GM12892 (cell line): Measurements from ENCODE around the gene MAPRE3.

ENCODE experiments used
- POLR2A ChIP-seq: IDR thresholded peaks from 2 replicates; pipeline ENCODE4 v1.6.1; 2011; ENCODE audit warnings: low read depth, low read length, control low read depth
- POLR2AphosphoS5 ChIP-seq: IDR thresholded peaks from 2 replicates; pipeline ENCODE4 v1.6.1; 2011; ENCODE audit warnings: low read depth, low read length, control low read depth
- TAF1 ChIP-seq: IDR thresholded peaks from 2 replicates; pipeline ENCODE4 v1.6.1; 2011; ENCODE audit warnings: low read depth, mild to moderate bottlenecking, control low read depth, low read length, borderline replicate concordance

GRCh38 chr2:26977012-26977411 lies 6.6 kb downstream of the MAPRE3 start:
- TF ChIP-seq POLR2AphosphoS5 (no peak), POLR2A (no peak), TAF1 (no peak)
